Measurements from ENCODE around the gene CASKIN1. TPM values are rescaled to one million over a fixed set of nuclear protein-coding genes. Genes with fewer than 3 reads are reported as not detected.
A peak's percentile ranks its signal among the peaks of the same experiment; 100 is the strongest.
"Not testable (repeated sequence)": the region's sequence is repeated elsewhere in the genome, so short reads cannot be mapped to it uniquely, and the experiment has no call there.

The CASKIN1 gene
- total RNA-seq: 10 to 100 TPM in 1 of 2 donors, under 1 TPM in 1; 0.77 to 11.3 TPM

GRCh38 chr16:2196162-2196980, at the start of gene CASKIN1:
Gene CASKIN1, minus strand, starts transcription at chr16:2196605. Its CDS starts 173 bp downstream, at chr16:2196432.
- no peaks in the 10 kb centered on the region for H3K36me3 Mint-ChIP-seq
- ATAC-seq: peak; percentile 45 to 54
- no peak within 1 kb of the TSS for H3K27ac Mint-ChIP-seq
- no peak for DNase-seq (ENCODE audit: low spot score in 2 of 2)
- H3K9me3 Mint-ChIP-seq: no peaks in the 10 kb centered on the region

- Mint-ChIP-seq H3K9me3 (no peaks in the 10 kb centered on the region), H3K27ac (peak overlapping the region in 1 of 2 donors; percentile 50), H3K36me3 (peaks cover 0 to 4% of the 10 kb centered on the region in 2 donors)
- DNase-seq (ENCODE audit: low spot score in 2 of 2) (no peak), ATAC-seq (no peak)
Observed at GRCh38 chr16:2244926-2245795, 48.8 kb upstream of the CASKIN1 start.

- H3K27ac Mint-ChIP-seq: no peak overlapping the region
- H3K9me3 Mint-ChIP-seq: no peaks in the 10 kb centered on the region
- peaks cover 0 to 4% of the 10 kb centered on the region in 2 donors for H3K36me3 Mint-ChIP-seq
- DNase-seq (ENCODE audit: low spot score in 2 of 2): no peak
- no peak for ATAC-seq
Observed at GRCh38 chr16:2244301-2244700, 47.9 kb upstream of the CASKIN1 start.

- H3K36me3 Mint-ChIP-seq: peaks cover 0 to 4% of the 10 kb centered on the region in 2 donors
- ATAC-seq: no peak
- no peak overlapping the region for H3K27ac Mint-ChIP-seq
- H3K9me3 Mint-ChIP-seq: no peaks in the 10 kb centered on the region
- DNase-seq (ENCODE audit: low spot score in 2 of 2): no peak
Observed at GRCh38 chr16:2243781-2244180, 47.4 kb upstream of the CASKIN1 start.

- DNase-seq (ENCODE audit: low spot score in 2 of 2): no peak
- ATAC-seq: no peak
- Mint-ChIP-seq H3K9me3 (no peaks in the 10 kb centered on the region), H3K36me3 (peaks cover 0 to 4% of the 10 kb centered on the region in 2 donors), H3K27ac (no peak overlapping the region)
Observed at GRCh38 chr16:2243031-2243528, 46.7 kb upstream of the CASKIN1 start.

GRCh38 chr16:2242598-2242997, 46.2 kb upstream of the CASKIN1 start:
- Mint-ChIP-seq H3K27ac (peak overlapping the region in 1 of 2 donors; percentile 11), H3K9me3 (no peaks in the 10 kb centered on the region), H3K36me3 (peaks cover 0 to 4% of the 10 kb centered on the region in 2 donors)
- no peak for ATAC-seq
- no peak for DNase-seq (ENCODE audit: low spot score in 2 of 2)

- H3K27ac Mint-ChIP-seq; H3K36me3 Mint-ChIP-seq; ATAC-seq; DNase-seq (ENCODE audit: low spot score in 2 of 2); H3K9me3 Mint-ChIP-seq: not testable (repeated sequence)
Observed at GRCh38 chr16:2240331-2240730, 43.9 kb upstream of the CASKIN1 start.

GRCh38 chr16:2238838-2239675, 42.7 kb upstream of the CASKIN1 start:
- Mint-ChIP-seq H3K9me3 (no peaks in the 10 kb centered on the region), H3K36me3 (peaks cover 0 to 9% of the 10 kb centered on the region in 2 donors), H3K27ac (no peak overlapping the region)
- ATAC-seq (no peak), DNase-seq (ENCODE audit: low spot score in 2 of 2) (no peak)

GRCh38 chr16:2238150-2238837, 41.9 kb upstream of the CASKIN1 start:
- ATAC-seq (no peak), DNase-seq (ENCODE audit: low spot score in 2 of 2) (no peak)
- Mint-ChIP-seq H3K27ac (no peak overlapping the region), H3K9me3 (no peaks in the 10 kb centered on the region), H3K36me3 (peaks cover 0 to 9% of the 10 kb centered on the region in 2 donors)

GRCh38 chr16:2237493-2238149, 41.2 kb upstream of the CASKIN1 start:
- ATAC-seq (no peak), DNase-seq (ENCODE audit: low spot score in 2 of 2) (no peak)
- Mint-ChIP-seq H3K36me3 (peaks cover 0 to 9% of the 10 kb centered on the region in 2 donors), H3K9me3 (no peaks in the 10 kb centered on the region), H3K27ac (no peak overlapping the region)

- Mint-ChIP-seq H3K27ac (no peak overlapping the region), H3K36me3 (peaks cover 0 to 5% of the 10 kb centered on the region in 2 donors), H3K9me3 (no peaks in the 10 kb centered on the region)
- DNase-seq (ENCODE audit: low spot score in 2 of 2) (no peak), ATAC-seq (no peak)
Observed at GRCh38 chr16:2237102-2237482, 40.7 kb upstream of the CASKIN1 start.

GRCh38 chr16:2236337-2237101, 40.1 kb upstream of the CASKIN1 start, which contains the start of gene DNASE1L2:
Gene DNASE1L2, plus strand, starts transcription at chr16:2236444. Its CDS starts 373 bp downstream, at chr16:2236817.
- peaks cover 0 to 5% of the 10 kb centered on the region in 2 donors for H3K36me3 Mint-ChIP-seq
- DNase-seq (ENCODE audit: low spot score in 2 of 2) (no peak), ATAC-seq (peak in 1 of 2 donors; percentile 12)
- no peak within 1 kb of the TSS for H3K27ac Mint-ChIP-seq
- H3K9me3 Mint-ChIP-seq: no peaks in the 10 kb centered on the region

GRCh38 chr16:2235695-2236336, 39.4 kb upstream of the CASKIN1 start:
- H3K36me3 Mint-ChIP-seq: peaks cover 0 to 5% of the 10 kb centered on the region in 2 donors
- H3K9me3 Mint-ChIP-seq: no peaks in the 10 kb centered on the region
- ATAC-seq: peak in 1 of 2 donors; percentile 2
- no peak overlapping the region for H3K27ac Mint-ChIP-seq
- DNase-seq (ENCODE audit: low spot score in 2 of 2): no peak

- H3K9me3 Mint-ChIP-seq: no peaks in the 10 kb centered on the region
- ATAC-seq: no peak
- peaks cover 0 to 5% of the 10 kb centered on the region in 2 donors for H3K36me3 Mint-ChIP-seq
- DNase-seq (ENCODE audit: low spot score in 2 of 2): no peak
- H3K27ac Mint-ChIP-seq: no peak overlapping the region
Observed at GRCh38 chr16:2235234-2235651, 38.8 kb upstream of the CASKIN1 start.
